ENCODE results near the gene SLC2A13. TPM values are rescaled to one million over a fixed set of nuclear protein-coding genes. Genes with fewer than 3 reads are reported as not detected.

SLC2A13 gene
- total RNA-seq, 1 experiment from 2014 or later: 7.0 TPM

DNA sequence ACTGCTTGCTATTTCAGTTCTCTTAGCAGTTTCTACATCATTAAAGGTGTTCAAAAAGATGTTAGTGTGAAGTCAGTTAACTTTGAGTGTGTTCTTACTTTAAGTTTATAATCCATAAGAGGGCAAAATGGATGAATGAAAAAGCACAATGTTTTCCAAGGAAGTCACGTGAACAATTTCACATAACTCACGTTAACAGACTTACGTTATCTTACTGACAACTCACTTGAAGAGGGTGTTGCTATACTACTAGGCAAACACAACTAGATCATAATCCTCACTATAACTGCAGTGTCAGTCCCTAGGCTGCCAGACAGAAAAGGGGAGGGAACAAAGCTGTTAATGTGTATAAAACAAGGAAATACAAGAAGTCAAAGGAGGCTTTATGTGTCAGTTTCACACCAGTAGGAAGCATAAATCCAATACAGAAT, 6.4 kb downstream of the SLC2A13 start:
- H4K91ac ChIP-seq (ENCODE audit: insufficient read length, low read depth, low read length): no peak overlapping the region
- no peaks in the 10 kb centered on the region for H3K23me2 ChIP-seq (ENCODE audit: insufficient read length, low read depth, low read length, poor library complexity, severe bottlenecking)
- DNase-seq: no peak
- H3K56ac ChIP-seq (ENCODE audit: insufficient read length, low read depth, low read length): no peak overlapping the region
- H3K36me3 Mint-ChIP-seq (ENCODE audit: insufficient read depth in 1 of 3, low read depth in 3 of 3): no peaks in the 10 kb centered on the region; a peak in 2 of 7 replicates
- no peak overlapping the region; a peak in 1 of 7 replicates for H3K27ac Mint-ChIP-seq
- no peak overlapping the region for H3K4me3 Mint-ChIP-seq
- H3K79me2 ChIP-seq (ENCODE audit: insufficient read depth, low read length): no peaks in the 10 kb centered on the region; the same call in 1 of the 2 replicates
- no peak overlapping the region for H3K23ac ChIP-seq (ENCODE audit: insufficient read length, low read depth, low read length)
- no peak overlapping the region for H2AFZ ChIP-seq (ENCODE audit: low read length)
- H4K8ac ChIP-seq (replicated peaks; ENCODE audit: insufficient read length, low read depth, low read length): no peak overlapping the region
- no peaks in the 10 kb centered on the region for H3K27me3 ChIP-seq (ENCODE audit: insufficient read depth, low read length)
- H3K4me2 ChIP-seq (ENCODE audit: insufficient read depth, insufficient read length, low read length): no peak overlapping the region
- no CpG with 5 or more reads among the region's 3 CpGs for WGBS (ENCODE audit: extremely low coverage, insufficient read length, low lambda C conversion rate)
- H3K9me3 Mint-ChIP-seq: no peaks in the 10 kb centered on the region
- H3T11ph ChIP-seq (ENCODE audit: low read length): no peak overlapping the region
- no peak overlapping the region for H3K18ac ChIP-seq (ENCODE audit: insufficient read length, low read depth, low read length)
- H2BK120ac ChIP-seq (ENCODE audit: low read depth, low read length, poor library complexity, severe bottlenecking): no peak overlapping the region
- H3K4me1 Mint-ChIP-seq: peaks cover 22% of the 10 kb centered on the region in 2 experiments
- H3K9me3 ChIP-seq (ENCODE audit: control insufficient read depth, low read depth, low read length): no peaks in the 10 kb centered on the region
- no peak overlapping the region for H2BK5ac ChIP-seq (ENCODE audit: insufficient read length, low read length)
- no peak overlapping the region for H3K4ac ChIP-seq (ENCODE audit: low read depth, low read length)
- no peak overlapping the region for H3K27ac ChIP-seq (ENCODE audit: insufficient read length, low read depth, low read length)
- H3K9ac ChIP-seq (ENCODE audit: extremely low read depth, insufficient read length, low read length): no peak overlapping the region
- H3K79me1 ChIP-seq (ENCODE audit: insufficient read depth, low read depth, low read length, poor library complexity, severe bottlenecking): no peaks in the 10 kb centered on the region
- H2BK20ac ChIP-seq (ENCODE audit: low read depth, low read length, poor library complexity, severe bottlenecking): no peak overlapping the region
- H3K4me1 ChIP-seq (ENCODE audit: insufficient read depth, low read length): no peaks in the 10 kb centered on the region; the same call in 1 of the 2 replicates
- H4K5ac ChIP-seq (ENCODE audit: insufficient read length, low read depth, low read length): no peak overlapping the region
- H2AK5ac ChIP-seq (ENCODE audit: insufficient read length, low read length): no peak overlapping the region
- H3K14ac ChIP-seq (ENCODE audit: insufficient read depth, low read length): no peak overlapping the region
- H4K20me1 ChIP-seq (ENCODE audit: control insufficient read depth, insufficient read depth, insufficient read length): no peaks in the 10 kb centered on the region
- TF ChIP-seq, protein P1, sequence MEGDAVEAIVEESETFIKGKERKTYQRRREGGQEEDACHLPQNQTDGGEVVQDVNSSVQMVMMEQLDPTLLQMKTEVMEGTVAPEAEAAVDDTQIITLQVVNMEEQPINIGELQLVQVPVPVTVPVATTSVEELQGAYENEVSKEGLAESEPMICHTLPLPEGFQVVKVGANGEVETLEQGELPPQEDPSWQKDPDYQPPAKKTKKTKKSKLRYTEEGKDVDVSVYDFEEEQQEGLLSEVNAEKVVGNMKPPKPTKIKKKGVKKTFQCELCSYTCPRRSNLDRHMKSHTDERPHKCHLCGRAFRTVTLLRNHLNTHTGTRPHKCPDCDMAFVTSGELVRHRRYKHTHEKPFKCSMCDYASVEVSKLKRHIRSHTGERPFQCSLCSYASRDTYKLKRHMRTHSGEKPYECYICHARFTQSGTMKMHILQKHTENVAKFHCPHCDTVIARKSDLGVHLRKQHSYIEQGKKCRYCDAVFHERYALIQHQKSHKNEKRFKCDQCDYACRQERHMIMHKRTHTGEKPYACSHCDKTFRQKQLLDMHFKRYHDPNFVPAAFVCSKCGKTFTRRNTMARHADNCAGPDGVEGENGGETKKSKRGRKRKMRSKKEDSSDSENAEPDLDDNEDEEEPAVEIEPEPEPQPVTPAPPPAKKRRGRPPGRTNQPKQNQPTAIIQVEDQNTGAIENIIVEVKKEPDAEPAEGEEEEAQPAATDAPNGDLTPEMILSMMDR (conservative IDR thresholded peaks at IDR 0.05): no peak
- H3K27me3 Mint-ChIP-seq (ENCODE audit: low read depth): peaks cover 2% of the 10 kb centered on the region; the same call in 1 of the 2 replicates
- no peak overlapping the region for H2BK12ac ChIP-seq (ENCODE audit: insufficient read length, low read depth, low read length)
- no peak overlapping the region for H2BK15ac ChIP-seq (ENCODE audit: low read depth, low read length)
